ENCODE measurements around the gene CHSY1. TPM values are rescaled to one million over a fixed set of nuclear protein-coding genes. Genes with fewer than 3 reads are reported as not detected.

The CHSY1 gene
- total and polyA plus RNA-seq, 5 donors: 11.9 to 44.7 (median 27.0) TPM

GRCh38 chr15:101209285-101209845, 42.5 kb downstream of the CHSY1 start:
- Histone ChIP-seq H3K27me3 (ENCODE audit: control insufficient read depth, insufficient read depth) (no peaks in the 10 kb centered on the region), H3K27ac (ENCODE audit: low read length) (no peak overlapping the region), H3K4me3 (ENCODE audit: low read length) (no peak overlapping the region), H3K4me1 (ENCODE audit: control insufficient read depth, insufficient read depth, low read length) (peaks cover 14% of the 10 kb centered on the region), H3K9me3 (ENCODE audit: control insufficient read depth, low read length) (no peaks in the 10 kb centered on the region)
- intact Hi-C loops (cut with DNase I): loop anchor here in 1 of 4 donors (10.0 kb wide), 1 partner anchor 85 kb away; no protein-coding TSS in a partner anchor
- DNase-seq (no peak), ATAC-seq (no peak)
- 66% methylated on average over 5 of the region's 5 CpGs for WGBS

- intact Hi-C loops (cut with DNase I): loop anchor here in 1 of 4 donors (10.0 kb wide), 1 partner anchor 83 kb away; no protein-coding TSS in a partner anchor
- DNase-seq: peak in 1 of 3 donors; percentile 60
- peaks cover 12% of the 10 kb centered on the region for H3K4me1 ChIP-seq (ENCODE audit: control insufficient read depth, insufficient read depth, low read length)
- H3K27ac ChIP-seq (ENCODE audit: low read length): peak overlapping the region; percentile 62
- H3K9me3 ChIP-seq (ENCODE audit: control insufficient read depth, low read length): no peaks in the 10 kb centered on the region
- H3K4me3 ChIP-seq (ENCODE audit: low read length): no peak overlapping the region
- ATAC-seq: peak; percentile 60 to 67
- no peaks in the 10 kb centered on the region for H3K27me3 ChIP-seq (ENCODE audit: control insufficient read depth, insufficient read depth)
- WGBS: 80% methylated on average over 5 of the region's 5 CpGs
These were observed 44.0 kb downstream of the CHSY1 start for GRCh38 chr15:101207867-101208288.

- peak in 1 of 2 donors; percentile 49 for ATAC-seq
- Histone ChIP-seq H3K27me3 (ENCODE audit: control insufficient read depth, insufficient read depth) (no peaks in the 10 kb centered on the region), H3K27ac (ENCODE audit: low read length) (peak overlapping the region; percentile 36), H3K4me1 (ENCODE audit: control insufficient read depth, insufficient read depth, low read length) (peaks cover 17% of the 10 kb centered on the region), H3K4me3 (ENCODE audit: low read length) (peak overlapping the region; percentile 30), H3K9me3 (ENCODE audit: control insufficient read depth, low read length) (no peaks in the 10 kb centered on the region)
- intact Hi-C loops (cut with DNase I): loop anchor here in 1 of 4 donors (10.0 kb wide), 1 partner anchor 81 kb away; no protein-coding TSS in a partner anchor
- WGBS: 55% methylated on average over 12 of the region's 12 CpGs
- DNase-seq: no peak
These were observed 45.7 kb downstream of the CHSY1 start for GRCh38 chr15:101206176-101206591.

GRCh38 chr15:101204739-101205535, 46.9 kb downstream of the CHSY1 start:
- Histone ChIP-seq H3K4me3 (ENCODE audit: low read length) (no peak overlapping the region), H3K4me1 (ENCODE audit: control insufficient read depth, insufficient read depth, low read length) (peaks cover 24% of the 10 kb centered on the region), H3K27ac (ENCODE audit: low read length) (no peak overlapping the region), H3K27me3 (ENCODE audit: control insufficient read depth, insufficient read depth) (no peaks in the 10 kb centered on the region), H3K9me3 (ENCODE audit: control insufficient read depth, low read length) (no peaks in the 10 kb centered on the region)
- DNase-seq (no peak), ATAC-seq (no peak)
- intact Hi-C loops (cut with DNase I): loop anchor here in 1 of 4 donors (10.0 kb wide), 1 partner anchor 80 kb away; no protein-coding TSS in a partner anchor
- 61% methylated on average over 5 of the region's 5 CpGs for WGBS

GRCh38 chr15:101203607-101204189, 48.1 kb downstream of the CHSY1 start:
- no peak for DNase-seq
- Histone ChIP-seq H3K4me1 (ENCODE audit: control insufficient read depth, insufficient read depth, low read length) (peaks cover 28% of the 10 kb centered on the region), H3K27ac (ENCODE audit: low read length) (no peak overlapping the region), H3K9me3 (ENCODE audit: control insufficient read depth, low read length) (no peaks in the 10 kb centered on the region), H3K4me3 (ENCODE audit: low read length) (no peak overlapping the region), H3K27me3 (ENCODE audit: control insufficient read depth, insufficient read depth) (no peaks in the 10 kb centered on the region)
- intact Hi-C loops (cut with DNase I): loop anchor here in 1 of 4 donors (10.0 kb wide), 1 partner anchor 79 kb away; no protein-coding TSS in a partner anchor
- 61% methylated on average over 7 of the region's 7 CpGs for WGBS
- no peak for ATAC-seq

- H3K9me3 ChIP-seq (ENCODE audit: control insufficient read depth, low read length): no peaks in the 10 kb centered on the region
- no peaks in the 10 kb centered on the region for H3K27me3 ChIP-seq (ENCODE audit: control insufficient read depth, insufficient read depth)
- peaks cover 25% of the 10 kb centered on the region for H3K4me1 ChIP-seq (ENCODE audit: control insufficient read depth, insufficient read depth, low read length)
- WGBS: 78% methylated on average over 4 of the region's 4 CpGs
- no peak for ATAC-seq
- H3K27ac ChIP-seq (ENCODE audit: low read length): no peak overlapping the region
- intact Hi-C loops (cut with DNase I): loop anchor here in 1 of 4 donors (10.0 kb wide), 1 partner anchor 78 kb away; no protein-coding TSS in a partner anchor
- H3K4me3 ChIP-seq (ENCODE audit: low read length): no peak overlapping the region
- DNase-seq: no peak
These were observed 48.7 kb downstream of the CHSY1 start for GRCh38 chr15:101203029-101203573.

- Histone ChIP-seq H3K9me3 (ENCODE audit: control insufficient read depth, low read length) (no peaks in the 10 kb centered on the region), H3K27ac (ENCODE audit: low read length) (peak overlapping the region; percentile 65), H3K27me3 (ENCODE audit: control insufficient read depth, insufficient read depth) (no peaks in the 10 kb centered on the region), H3K4me3 (ENCODE audit: low read length) (no peak overlapping the region), H3K4me1 (ENCODE audit: control insufficient read depth, insufficient read depth, low read length) (peaks cover 21% of the 10 kb centered on the region)
- ATAC-seq (peak; percentile 95 to 98), DNase-seq (peak; percentile 95 to 96 (median 96))
- WGBS: 17% methylated on average over 5 of the region's 5 CpGs
- intact Hi-C loops (cut with DNase I): loop anchor here in 1 of 4 donors (10.0 kb wide), 1 partner anchor 77 kb away; no protein-coding TSS in a partner anchor
These were observed 50.3 kb downstream of the CHSY1 start for GRCh38 chr15:101201411-101202174.

GRCh38 chr15:101200181-101200580, 51.7 kb downstream of the CHSY1 start:
- Histone ChIP-seq H3K4me1 (ENCODE audit: control insufficient read depth, insufficient read depth, low read length) (peaks cover 18% of the 10 kb centered on the region), H3K4me3 (ENCODE audit: low read length) (no peak overlapping the region), H3K27ac (ENCODE audit: low read length) (peak overlapping the region; percentile 57), H3K27me3 (ENCODE audit: control insufficient read depth, insufficient read depth) (no peaks in the 10 kb centered on the region), H3K9me3 (ENCODE audit: control insufficient read depth, low read length) (no peaks in the 10 kb centered on the region)
- intact Hi-C loops (cut with DNase I): loop anchor here in 1 of 4 donors (10.0 kb wide), 1 partner anchor 75 kb away; no protein-coding TSS in a partner anchor
- WGBS: 79% methylated on average over 9 of the region's 9 CpGs
- DNase-seq: no peak
- no peak for ATAC-seq

- 77% methylated on average over 6 of the region's 6 CpGs for WGBS
- intact Hi-C loops (cut with DNase I): loop anchor here in 3 of 4 donors (5.0 to 10.0 kb wide), 2 partner anchors 46 to 49 kb away; no protein-coding TSS in a partner anchor
- peaks cover 17% of the 10 kb centered on the region for H3K4me1 ChIP-seq (ENCODE audit: control insufficient read depth, insufficient read depth, low read length)
- H3K27ac ChIP-seq (ENCODE audit: low read length): peak overlapping the region; percentile 50
- no peaks in the 10 kb centered on the region for H3K9me3 ChIP-seq (ENCODE audit: control insufficient read depth, low read length)
- no peak for ATAC-seq
- no peak for DNase-seq
- H3K27me3 ChIP-seq (ENCODE audit: control insufficient read depth, insufficient read depth): no peaks in the 10 kb centered on the region
- H3K4me3 ChIP-seq (ENCODE audit: low read length): no peak overlapping the region
These were observed 53.0 kb downstream of the CHSY1 start for GRCh38 chr15:101198800-101199199.

- no peak overlapping the region for H3K4me3 ChIP-seq (ENCODE audit: low read length)
- DNase-seq (peak in 1 of 3 donors; percentile 29), ATAC-seq (no peak)
- peaks cover 22% of the 10 kb centered on the region for H3K4me1 ChIP-seq (ENCODE audit: control insufficient read depth, insufficient read depth, low read length)
- H3K27ac ChIP-seq (ENCODE audit: low read length): no peak overlapping the region
- H3K27me3 ChIP-seq (ENCODE audit: control insufficient read depth, insufficient read depth): no peaks in the 10 kb centered on the region
- WGBS: 66% methylated on average over 16 of the region's 16 CpGs
- H3K9me3 ChIP-seq (ENCODE audit: control insufficient read depth, low read length): no peaks in the 10 kb centered on the region
- intact Hi-C loops (cut with DNase I): loop anchor here in 3 of 4 donors (5.0 to 10.0 kb wide), 2 partner anchors 47 to 49 kb away; no protein-coding TSS in a partner anchor
These were observed 53.7 kb downstream of the CHSY1 start for GRCh38 chr15:101198031-101198575.
